Measurements from ENCODE around the gene UBE2L6. TPM values are rescaled to one million over a fixed set of nuclear protein-coding genes. Genes with fewer than 3 reads are reported as not detected.

UBE2L6 gene
- total and polyA plus RNA-seq, 4 donors: 42.0 to 68.9 (median 45.0) TPM

DNA sequence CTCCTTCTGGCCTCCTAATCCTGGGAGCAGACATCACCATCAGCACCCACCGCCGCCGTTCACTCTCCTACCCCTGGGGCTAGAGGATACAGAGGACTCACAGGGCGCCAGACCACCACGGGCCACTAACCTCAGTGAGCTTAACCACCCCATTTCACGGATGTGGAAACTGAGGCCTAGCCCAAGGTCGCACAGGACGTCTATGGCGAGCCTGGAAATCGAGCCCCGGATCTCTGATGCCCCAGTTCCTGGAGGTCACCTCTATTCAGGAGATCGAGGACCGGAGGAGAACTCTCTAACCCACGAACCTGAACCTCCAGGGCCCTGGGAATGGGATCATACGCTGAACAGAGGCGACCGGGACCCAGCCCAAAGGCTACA, 37.3 kb downstream of the UBE2L6 start:
- H3K4me3 ChIP-seq (ENCODE audit: low read length in 2 of 2): peak overlapping the region; percentile 62 to 63
- ATAC-seq (ENCODE audit: low FRiP score): no peak
- no peaks in the 10 kb centered on the region for H3K36me3 ChIP-seq (ENCODE audit: control insufficient read depth in 1 of 2, insufficient read depth in 2 of 2, low read length in 1 of 2)
- no peaks in the 10 kb centered on the region for H3K4me1 ChIP-seq (ENCODE audit: control insufficient read depth in 1 of 2, insufficient read depth in 2 of 2, low read length in 2 of 2)
- no peak overlapping the region for H3K27ac ChIP-seq (ENCODE audit: low read depth in 1 of 2, low read length in 2 of 2)
- intact Hi-C loops (cut with DNase I): loop anchor here in 1 of 2 donors (2.0 to 5.0 kb wide), 2 partner anchors 127 to 193 kb away; partner anchors contain the start of genes CLP1, P2RX3 and SSRP1
- no peaks in the 10 kb centered on the region for H3K9me3 ChIP-seq (ENCODE audit: control insufficient read depth, low read length)
- WGBS, 2 donors: 1 to 3% methylated on average over 17 of the region's 17 CpGs
- no peaks in the 10 kb centered on the region for H3K27me3 ChIP-seq (ENCODE audit: control insufficient read depth in 1 of 2, insufficient read depth in 2 of 2, low read length in 1 of 2)
- DNase-seq: peak; percentile 50 to 76

DNA sequence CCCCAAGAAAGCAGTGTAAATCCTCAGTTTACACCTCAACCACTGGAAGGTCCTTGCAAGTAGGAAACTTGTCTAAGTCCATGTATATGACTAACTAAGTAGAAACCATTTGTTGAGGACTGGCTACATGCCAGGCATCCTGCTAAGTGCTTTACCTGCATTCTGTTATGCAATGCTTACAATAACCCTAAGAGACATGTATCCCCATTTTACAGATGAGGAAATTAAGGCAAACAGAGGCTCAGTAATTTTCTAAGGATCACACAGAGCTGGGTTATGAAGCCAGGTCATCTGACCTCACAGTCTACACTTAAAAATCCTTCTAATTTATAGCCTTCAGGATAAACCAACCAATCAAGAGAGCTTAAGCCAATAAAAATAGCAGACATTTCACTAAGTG, 38.5 kb downstream of the UBE2L6 start:
- intact Hi-C loops (cut with DNase I): loop anchor here (5.0 kb wide), 3 partner anchors 72 to 187 kb away; no protein-coding TSS in a partner anchor
- Histone ChIP-seq H3K4me3 (ENCODE audit: low read length in 2 of 2) (no peak overlapping the region), H3K27ac (ENCODE audit: low read depth in 1 of 2, low read length in 2 of 2) (no peak overlapping the region), H3K9me3 (ENCODE audit: control insufficient read depth, low read length) (no peaks in the 10 kb centered on the region), H3K36me3 (ENCODE audit: control insufficient read depth in 1 of 2, insufficient read depth in 2 of 2, low read length in 1 of 2) (no peaks in the 10 kb centered on the region), H3K4me1 (ENCODE audit: control insufficient read depth in 1 of 2, insufficient read depth in 2 of 2, low read length in 2 of 2) (no peaks in the 10 kb centered on the region), H3K27me3 (ENCODE audit: control insufficient read depth in 1 of 2, insufficient read depth in 2 of 2, low read length in 1 of 2) (no peaks in the 10 kb centered on the region)
- ATAC-seq (ENCODE audit: low FRiP score) (no peak), DNase-seq (no peak)

DNA sequence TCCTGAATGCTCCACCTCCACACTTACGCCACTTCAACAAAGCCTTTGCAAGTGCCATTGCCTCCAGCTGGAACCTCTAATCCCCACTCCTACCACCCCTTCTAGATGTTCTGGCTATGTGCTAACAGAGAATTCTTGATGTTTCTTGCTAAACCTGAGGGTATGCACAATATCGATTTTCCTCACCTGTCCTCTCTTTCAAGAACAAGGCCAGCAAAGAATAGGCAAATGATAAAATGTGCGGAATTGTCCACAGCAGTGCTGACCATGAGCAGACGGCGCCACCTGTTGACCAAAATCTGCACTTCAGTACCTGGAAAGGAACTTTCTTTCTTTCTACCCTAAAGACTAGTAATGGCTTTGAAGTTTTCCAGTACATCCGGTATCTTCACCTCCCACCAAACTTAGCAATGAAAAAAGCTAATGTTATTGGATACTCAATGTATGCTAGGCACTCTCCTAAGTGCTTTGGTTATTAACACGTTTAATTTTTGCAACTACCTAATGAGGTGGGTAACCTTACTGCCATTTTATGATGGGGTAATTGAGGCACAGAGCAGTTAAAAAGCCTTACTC, 40.3 kb downstream of the UBE2L6 start:
- intact Hi-C loops (cut with DNase I): loop anchor here (1.0 to 5.0 kb wide), 6 partner anchors 28 to 185 kb away; no protein-coding TSS in a partner anchor
- peak; percentile 72 to 88 for DNase-seq
- H3K36me3 ChIP-seq (ENCODE audit: control insufficient read depth in 1 of 2, insufficient read depth in 2 of 2, low read length in 1 of 2): no peaks in the 10 kb centered on the region
- H3K27ac ChIP-seq (ENCODE audit: low read depth in 1 of 2, low read length in 2 of 2): no peak overlapping the region
- no peaks in the 10 kb centered on the region for H3K9me3 ChIP-seq (ENCODE audit: control insufficient read depth, low read length)
- H3K4me3 ChIP-seq (ENCODE audit: low read length in 2 of 2): no peak overlapping the region
- no peaks in the 10 kb centered on the region for H3K27me3 ChIP-seq (ENCODE audit: control insufficient read depth in 1 of 2, insufficient read depth in 2 of 2, low read length in 1 of 2)
- WGBS, 2 donors: 14 to 15% methylated on average over 7 of the region's 7 CpGs
- ATAC-seq (ENCODE audit: low FRiP score): peak; percentile 73
- no peaks in the 10 kb centered on the region for H3K4me1 ChIP-seq (ENCODE audit: control insufficient read depth in 1 of 2, insufficient read depth in 2 of 2, low read length in 2 of 2)

DNA sequence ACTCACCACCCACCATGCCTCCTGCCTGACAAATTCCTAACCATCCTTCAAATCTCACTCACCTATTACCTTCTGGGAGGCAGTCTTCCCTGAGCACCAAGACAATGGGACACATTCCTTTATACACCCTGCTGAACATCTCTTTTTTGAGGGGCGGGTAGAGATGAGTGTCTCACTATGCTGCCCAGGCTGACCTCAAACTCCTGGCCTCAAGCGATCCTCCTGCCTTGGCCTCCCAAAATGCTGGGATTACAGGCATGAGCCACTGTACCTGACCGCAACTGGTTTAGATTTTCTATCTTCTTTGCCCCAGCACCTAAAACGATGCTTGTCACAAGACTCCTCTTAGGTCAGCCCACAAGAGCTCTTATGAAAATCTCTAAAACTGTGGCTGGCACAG, 44.1 kb downstream of the UBE2L6 start:
- peak in 1 of 2 donors; percentile 5 for DNase-seq
- Histone ChIP-seq H3K27me3 (ENCODE audit: control insufficient read depth in 1 of 2, insufficient read depth in 2 of 2, low read length in 1 of 2) (no peaks in the 10 kb centered on the region), H3K27ac (ENCODE audit: low read depth in 1 of 2, low read length in 2 of 2) (no peak overlapping the region), H3K4me1 (ENCODE audit: control insufficient read depth in 1 of 2, insufficient read depth in 2 of 2, low read length in 2 of 2) (no peaks in the 10 kb centered on the region), H3K36me3 (ENCODE audit: control insufficient read depth in 1 of 2, insufficient read depth in 2 of 2, low read length in 1 of 2) (no peaks in the 10 kb centered on the region), H3K4me3 (ENCODE audit: low read length in 2 of 2) (no peak overlapping the region), H3K9me3 (ENCODE audit: control insufficient read depth, low read length) (no peaks in the 10 kb centered on the region)
- intact Hi-C loops (cut with DNase I): no loop called here
- no peak for ATAC-seq (ENCODE audit: low FRiP score)
- 92 to 94% methylated on average over 4 of the region's 4 CpGs for WGBS, 2 donors

DNA sequence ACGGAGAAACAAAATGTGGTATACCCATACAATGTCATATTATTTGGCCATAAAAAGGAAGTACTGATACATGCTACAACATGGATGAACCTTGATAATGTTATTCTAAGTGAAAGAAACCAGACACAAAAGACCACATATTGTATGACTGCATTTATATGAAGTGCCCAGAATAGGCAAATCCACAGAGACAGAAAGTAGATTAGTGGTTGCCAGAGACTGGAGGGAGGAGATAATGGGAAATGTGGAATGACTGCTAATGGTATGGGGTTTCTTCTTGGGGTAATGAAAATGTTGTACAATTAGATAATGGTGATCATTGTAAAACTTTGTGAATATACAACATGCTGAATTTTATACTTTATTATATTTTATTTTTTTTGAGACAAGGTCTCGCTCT, 46.4 kb downstream of the UBE2L6 start:
- ATAC-seq (ENCODE audit: low FRiP score) (no peak), DNase-seq (no peak)
- H3K27ac ChIP-seq (ENCODE audit: low read depth in 1 of 2, low read length in 2 of 2): no peak overlapping the region
- no peaks in the 10 kb centered on the region for H3K9me3 ChIP-seq (ENCODE audit: control insufficient read depth, low read length)
- no peaks in the 10 kb centered on the region for H3K36me3 ChIP-seq (ENCODE audit: control insufficient read depth in 1 of 2, insufficient read depth in 2 of 2, low read length in 1 of 2)
- intact Hi-C loops (cut with DNase I): no loop called here
- no peaks in the 10 kb centered on the region for H3K4me1 ChIP-seq (ENCODE audit: control insufficient read depth in 1 of 2, insufficient read depth in 2 of 2, low read length in 2 of 2)
- no peaks in the 10 kb centered on the region for H3K27me3 ChIP-seq (ENCODE audit: control insufficient read depth in 1 of 2, insufficient read depth in 2 of 2, low read length in 1 of 2)
- WGBS, 2 donors: 92 to 95% methylated on average over 2 of the region's 2 CpGs
- no peak overlapping the region for H3K4me3 ChIP-seq (ENCODE audit: low read length in 2 of 2)

DNA sequence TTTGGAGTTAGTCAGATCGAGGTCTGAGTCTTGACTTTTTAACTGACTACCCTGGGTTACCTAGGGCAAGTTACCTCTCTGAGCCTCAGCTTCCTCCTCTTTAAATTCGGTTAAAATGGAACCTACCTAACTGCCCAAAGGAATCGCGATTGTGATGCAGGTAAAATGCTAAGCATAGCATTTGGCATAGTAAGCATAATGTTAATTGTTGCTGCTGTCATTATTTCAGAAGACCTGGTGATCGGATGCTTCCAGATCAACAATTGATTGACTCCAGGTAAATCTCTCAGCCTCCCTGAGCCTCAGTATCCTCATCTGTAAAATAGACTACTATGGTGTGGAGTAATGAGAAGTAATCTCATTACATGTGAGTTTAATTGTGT, 51.4 kb downstream of the UBE2L6 start:
- DNase-seq: no peak
- intact Hi-C loops (cut with DNase I): no loop called here
- 28 to 30% methylated on average over 5 of the region's 5 CpGs for WGBS, 2 donors
- Histone ChIP-seq H3K4me1 (ENCODE audit: control insufficient read depth in 1 of 2, insufficient read depth in 2 of 2, low read length in 2 of 2) (no peaks in the 10 kb centered on the region), H3K36me3 (ENCODE audit: control insufficient read depth in 1 of 2, insufficient read depth in 2 of 2, low read length in 1 of 2) (no peaks in the 10 kb centered on the region), H3K27ac (ENCODE audit: low read depth in 1 of 2, low read length in 2 of 2) (no peak overlapping the region), H3K4me3 (ENCODE audit: low read length in 2 of 2) (peak overlapping the region; percentile 68 to 73), H3K27me3 (ENCODE audit: control insufficient read depth in 1 of 2, insufficient read depth in 2 of 2, low read length in 1 of 2) (no peaks in the 10 kb centered on the region), H3K9me3 (ENCODE audit: control insufficient read depth, low read length) (no peaks in the 10 kb centered on the region)
- no peak for ATAC-seq (ENCODE audit: low FRiP score)

DNA sequence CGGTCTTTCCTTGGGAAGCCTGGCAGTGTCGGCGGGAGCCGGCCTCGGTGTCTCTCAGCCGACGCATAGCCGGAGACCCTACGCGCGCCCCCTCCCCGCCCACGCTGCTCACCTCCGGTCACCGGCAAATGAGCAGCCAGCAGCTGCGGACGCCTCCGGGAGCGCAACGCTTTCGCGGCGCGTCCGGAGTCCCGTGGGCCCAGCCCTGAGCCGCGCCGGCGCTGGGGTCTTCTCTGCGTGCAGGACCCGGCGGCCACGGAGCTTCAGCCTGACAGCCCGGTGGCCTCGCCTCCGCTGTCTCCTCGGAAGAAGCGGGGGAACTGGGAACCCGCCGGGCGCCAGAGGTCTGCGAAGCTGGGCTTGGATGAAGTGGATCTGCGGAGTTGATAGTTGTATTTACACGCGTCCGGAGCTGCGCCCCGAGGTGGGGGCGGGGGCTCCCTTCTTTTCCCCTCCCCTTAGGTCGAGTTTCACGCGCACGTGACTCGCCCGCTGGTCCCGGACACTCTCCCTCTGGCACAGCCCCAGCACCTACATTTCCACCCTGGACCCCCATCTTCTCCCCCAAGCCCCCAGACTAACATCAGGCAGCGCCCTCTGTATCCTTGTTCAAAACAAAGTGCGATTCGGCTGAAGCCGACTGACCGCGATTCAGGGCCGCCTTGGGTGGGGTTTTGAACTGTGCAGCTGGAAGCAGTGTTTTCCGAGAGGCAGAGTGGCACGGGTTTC, 52.0 kb downstream of the UBE2L6 start, which contains the start of gene SLC43A1:
SLC43A1 (minus strand) TSS at position 371 of the 729 bp plus-strand sequence. CDS start 1,591 bp downstream, outside the sequence.
- WGBS, 2 donors: 0% methylated on average over 52 to 66 of the region's 66 CpGs
- Histone ChIP-seq H3K27me3 (ENCODE audit: control insufficient read depth in 1 of 2, insufficient read depth in 2 of 2, low read length in 1 of 2) (no peaks in the 10 kb centered on the region), H3K4me1 (ENCODE audit: control insufficient read depth in 1 of 2, insufficient read depth in 2 of 2, low read length in 2 of 2) (no peaks in the 10 kb centered on the region), H3K27ac (ENCODE audit: low read depth in 1 of 2, low read length in 2 of 2) (peak within 1 kb of the TSS in 1 of 2 donors; percentile 3), H3K36me3 (ENCODE audit: control insufficient read depth in 1 of 2, insufficient read depth in 2 of 2, low read length in 1 of 2) (no peaks in the 10 kb centered on the region), H3K4me3 (ENCODE audit: low read length in 2 of 2) (peak within 1 kb of the TSS; percentile 68 to 73), H3K9me3 (ENCODE audit: control insufficient read depth, low read length) (no peaks in the 10 kb centered on the region)
- DNase-seq: peak; percentile 75 to 87
- ATAC-seq (ENCODE audit: low FRiP score): peak; percentile 84
- intact Hi-C loops (cut with DNase I): no loop called here

DNA sequence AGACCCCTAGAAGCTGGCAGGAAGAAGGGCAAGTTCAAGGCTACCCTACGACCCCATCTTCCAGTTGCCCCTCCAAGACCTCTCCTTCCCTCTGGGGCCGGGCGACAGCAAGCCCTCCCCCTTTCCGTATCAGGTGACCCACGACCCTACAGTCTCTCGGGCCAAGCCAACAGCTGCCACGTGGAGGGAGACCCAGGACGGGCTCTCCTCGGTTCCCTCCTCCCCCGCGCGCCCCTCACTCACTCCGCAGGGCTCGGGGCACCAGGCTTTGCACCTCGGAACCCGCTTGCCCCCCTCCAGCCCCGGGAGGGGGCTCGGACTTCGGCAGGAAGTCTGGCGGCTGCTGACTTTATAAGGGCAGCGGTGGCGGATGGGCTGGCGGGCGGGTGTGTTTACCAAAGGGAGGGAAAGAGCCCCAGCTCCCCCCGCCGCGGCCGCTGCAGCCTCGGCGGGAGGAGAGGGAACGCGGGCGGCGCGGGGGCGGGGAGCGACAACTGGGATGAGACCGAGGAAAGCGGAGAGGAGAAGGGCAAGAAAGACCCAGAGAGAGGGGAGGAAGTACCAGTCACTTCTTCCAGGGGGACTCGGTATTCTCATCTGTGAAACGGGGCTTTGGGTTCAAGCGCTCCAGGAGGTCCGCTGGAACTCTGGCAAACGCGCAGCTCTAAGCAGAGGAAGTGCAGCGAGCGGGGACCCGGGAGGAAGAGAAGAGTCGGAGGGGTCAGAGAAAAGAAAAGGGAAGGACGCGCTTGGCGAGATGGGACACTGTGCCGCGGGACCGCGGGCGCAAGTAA, 52.7 kb downstream of the UBE2L6 start:
- WGBS, 2 donors: 0 to 1% methylated on average over 47 to 57 of the region's 57 CpGs
- Histone ChIP-seq H3K4me1 (ENCODE audit: control insufficient read depth in 1 of 2, insufficient read depth in 2 of 2, low read length in 2 of 2) (no peaks in the 10 kb centered on the region), H3K4me3 (ENCODE audit: low read length in 2 of 2) (peak overlapping the region; percentile 68 to 73), H3K36me3 (ENCODE audit: control insufficient read depth in 1 of 2, insufficient read depth in 2 of 2, low read length in 1 of 2) (no peaks in the 10 kb centered on the region), H3K27ac (ENCODE audit: low read depth in 1 of 2, low read length in 2 of 2) (peak overlapping the region in 1 of 2 donors; percentile 3), H3K9me3 (ENCODE audit: control insufficient read depth, low read length) (no peaks in the 10 kb centered on the region), H3K27me3 (ENCODE audit: control insufficient read depth in 1 of 2, insufficient read depth in 2 of 2, low read length in 1 of 2) (no peaks in the 10 kb centered on the region)
- intact Hi-C loops (cut with DNase I): no loop called here
- DNase-seq: peak; percentile 77 to 89
- peak; percentile 86 for ATAC-seq (ENCODE audit: low FRiP score)

Data from aorta (tissue), 5 donors.